ENCODE data around the gene PALM2AKAP2. TPM values are rescaled to one million over a fixed set of nuclear protein-coding genes. Genes with fewer than 3 reads are reported as not detected.

The PALM2AKAP2 gene
- total RNA-seq, 1 experiment from 2014 or later, result not detected

DNA sequence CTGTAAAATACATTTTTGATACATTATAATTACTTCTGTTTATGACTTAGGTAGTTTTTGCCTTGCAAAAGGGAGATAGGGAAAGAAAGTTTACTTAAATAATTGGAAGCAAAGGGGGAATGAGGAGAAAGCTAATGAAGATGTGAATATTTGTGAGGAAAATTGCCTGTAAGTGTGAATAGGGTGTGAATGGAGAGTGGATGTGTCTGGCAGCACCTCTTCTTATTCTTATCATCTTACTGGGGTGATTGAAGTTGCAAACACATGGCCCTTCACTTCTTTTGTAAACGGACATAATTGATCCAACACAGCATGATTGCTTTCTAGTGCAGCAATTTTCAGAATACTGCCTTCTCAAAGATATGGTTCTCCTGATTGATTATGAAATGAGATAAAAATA, 46.6 kb downstream of the PALM2AKAP2 start:
- no peak overlapping the region for H2AFZ ChIP-seq (ENCODE audit: low read length)
- H3K9me2 ChIP-seq (replicated peaks; ENCODE audit: insufficient read depth, low read length), result no peaks in the 10 kb centered on the region
- no peaks in the 10 kb centered on the region for H3K9me3 ChIP-seq (ENCODE audit: low read length)

DNA sequence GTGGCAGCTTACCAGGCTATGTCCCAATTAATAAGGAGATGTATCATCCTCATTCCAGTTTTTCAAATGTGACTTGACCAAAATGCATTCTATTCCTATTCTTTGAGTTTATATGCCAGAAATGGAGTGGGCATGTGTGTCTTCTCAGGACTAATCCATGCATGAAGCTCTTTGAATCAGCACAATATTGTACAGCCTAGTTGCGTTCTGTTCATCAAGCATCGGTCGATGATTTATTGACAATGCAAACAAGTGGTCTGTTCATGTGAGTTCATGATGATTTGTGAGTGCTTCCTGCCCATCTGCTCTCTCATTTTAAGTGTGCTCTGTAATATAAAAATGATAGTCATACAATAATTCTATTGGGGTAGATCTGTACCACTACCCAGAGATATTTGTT, 48.3 kb downstream of the PALM2AKAP2 start:
- Histone ChIP-seq H3K9me3 (ENCODE audit: low read length) (no peaks in the 10 kb centered on the region), H3K4me1 (ENCODE audit: low read length) (no peaks in the 10 kb centered on the region), H3K79me2 (ENCODE audit: low read length) (no peaks in the 10 kb centered on the region), H4K20me1 (ENCODE audit: insufficient read depth, low read depth, low read length) (no peaks in the 10 kb centered on the region), H3K36me3 (ENCODE audit: insufficient read depth, low read length) (no peaks in the 10 kb centered on the region), H3K27me3 (ENCODE audit: low read length) (no peaks in the 10 kb centered on the region), H3K9ac (ENCODE audit: low read length) (no peak overlapping the region), H3K4me2 (ENCODE audit: low read depth, low read length, poor library complexity, severe bottlenecking) (no peak overlapping the region), H3K9me2 (replicated peaks; ENCODE audit: insufficient read depth, low read length) (no peaks in the 10 kb centered on the region), H3K4me3 (ENCODE audit: low read length) (no peak overlapping the region), H2AFZ (ENCODE audit: low read length) (no peak overlapping the region), H3K27ac (ENCODE audit: low read length) (no peak overlapping the region)
- DNase-seq, result no peak

More for the DNA sequence above, 46.6 kb downstream of the PALM2AKAP2 start:
- Histone ChIP-seq H3K4me3 (ENCODE audit: low read length) (no peak overlapping the region), H3K27ac (ENCODE audit: low read length) (no peak overlapping the region), H3K79me2 (ENCODE audit: low read length) (no peaks in the 10 kb centered on the region), H3K9ac (ENCODE audit: low read length) (no peak overlapping the region), H4K20me1 (ENCODE audit: insufficient read depth, low read depth, low read length) (no peaks in the 10 kb centered on the region), H3K4me1 (ENCODE audit: low read length) (no peaks in the 10 kb centered on the region), H3K4me2 (ENCODE audit: low read depth, low read length, poor library complexity, severe bottlenecking) (no peak overlapping the region), H3K36me3 (ENCODE audit: insufficient read depth, low read length) (no peaks in the 10 kb centered on the region), H3K27me3 (ENCODE audit: low read length) (0 out of 2 replicates have a peak, but pooled peaks cover under 1% of the 10 kb centered on the region)
- DNase-seq, result no peak

Measured in Karpas-422 (cell line).